PFSK-1 (cell line): Measurements from ENCODE around the gene KLHDC7A.

Experiments
- POLR2AphosphoS5 ChIP-seq: IDR thresholded peaks from 2 replicates; pipeline ENCODE4 v1.6.1; 2012; ENCODE audit warnings: low read depth, mild to moderate bottlenecking, control low read depth, low read length, moderate library complexity
- SIN3A ChIP-seq: IDR thresholded peaks from 2 replicates; pipeline ENCODE4 v1.6.1; 2012; ENCODE audit warnings: mild to moderate bottlenecking, low read length, moderate library complexity, borderline replicate concordance; ENCODE audit not compliant: insufficient read depth
- TAF1 ChIP-seq: IDR thresholded peaks from 2 replicates; pipeline ENCODE4 v1.6.1; 2012; ENCODE audit warnings: low read length, control low read depth, borderline replicate concordance; ENCODE audit not compliant: insufficient read depth
- TF ChIP-seq, protein P1 (sequence below), 2 experiments: IDR thresholded peaks; 2 replicates each; pipeline versions ENCODE4 v1.6.1 to v1.8.0; 2011 to 2012; ENCODE audit warnings: low read depth in 2 of 2, low read length in 2 of 2, control low read depth in 1 of 2, inconsistent platforms in 1 of 2, mild to moderate bottlenecking in 1 of 2, moderate library complexity in 1 of 2; ENCODE audit not compliant: insufficient read depth in 1 of 2

- TF ChIP-seq, protein P1, sequence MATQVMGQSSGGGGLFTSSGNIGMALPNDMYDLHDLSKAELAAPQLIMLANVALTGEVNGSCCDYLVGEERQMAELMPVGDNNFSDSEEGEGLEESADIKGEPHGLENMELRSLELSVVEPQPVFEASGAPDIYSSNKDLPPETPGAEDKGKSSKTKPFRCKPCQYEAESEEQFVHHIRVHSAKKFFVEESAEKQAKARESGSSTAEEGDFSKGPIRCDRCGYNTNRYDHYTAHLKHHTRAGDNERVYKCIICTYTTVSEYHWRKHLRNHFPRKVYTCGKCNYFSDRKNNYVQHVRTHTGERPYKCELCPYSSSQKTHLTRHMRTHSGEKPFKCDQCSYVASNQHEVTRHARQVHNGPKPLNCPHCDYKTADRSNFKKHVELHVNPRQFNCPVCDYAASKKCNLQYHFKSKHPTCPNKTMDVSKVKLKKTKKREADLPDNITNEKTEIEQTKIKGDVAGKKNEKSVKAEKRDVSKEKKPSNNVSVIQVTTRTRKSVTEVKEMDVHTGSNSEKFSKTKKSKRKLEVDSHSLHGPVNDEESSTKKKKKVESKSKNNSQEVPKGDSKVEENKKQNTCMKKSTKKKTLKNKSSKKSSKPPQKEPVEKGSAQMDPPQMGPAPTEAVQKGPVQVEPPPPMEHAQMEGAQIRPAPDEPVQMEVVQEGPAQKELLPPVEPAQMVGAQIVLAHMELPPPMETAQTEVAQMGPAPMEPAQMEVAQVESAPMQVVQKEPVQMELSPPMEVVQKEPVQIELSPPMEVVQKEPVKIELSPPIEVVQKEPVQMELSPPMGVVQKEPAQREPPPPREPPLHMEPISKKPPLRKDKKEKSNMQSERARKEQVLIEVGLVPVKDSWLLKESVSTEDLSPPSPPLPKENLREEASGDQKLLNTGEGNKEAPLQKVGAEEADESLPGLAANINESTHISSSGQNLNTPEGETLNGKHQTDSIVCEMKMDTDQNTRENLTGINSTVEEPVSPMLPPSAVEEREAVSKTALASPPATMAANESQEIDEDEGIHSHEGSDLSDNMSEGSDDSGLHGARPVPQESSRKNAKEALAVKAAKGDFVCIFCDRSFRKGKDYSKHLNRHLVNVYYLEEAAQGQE (IDR thresholded peaks at IDR 0.05; ENCODE audit: insufficient read depth in 1 of 2, low read depth in 2 of 2, low read length in 2 of 2): no peak
- TF ChIP-seq POLR2AphosphoS5 (no peak), TAF1 (no peak), SIN3A (no peak)
These were observed 52.5 kb downstream of the KLHDC7A start for GRCh38 chr1:18533259-18533658.
